H9 (cell line): ENCODE measurements around the gene ARHGAP15. TPM values are rescaled to one million over a fixed set of nuclear protein-coding genes. Genes with fewer than 3 reads are reported as not detected.

Source experiments
- DNase-seq: peaks from one replicate; pipeline ENCODE4 v3.0.0-alpha.2; 2017
- H2AFZ ChIP-seq: one replicate; pipeline ENCODE4 v1.6.1; 2013; ENCODE audit warnings: mild to moderate bottlenecking, low read length, control low read depth, moderate library complexity
- H2AK5ac ChIP-seq: 2 replicates; pipeline ENCODE4 v1.6.1; 2013; ENCODE audit warnings: low read length, control low read depth, mixed read lengths; ENCODE audit not compliant: insufficient read length
- H2BK120ac ChIP-seq: one replicate; pipeline ENCODE4 v1.6.1; 2013; ENCODE audit warnings: low read depth, mild to moderate bottlenecking, low read length, control low read depth, inconsistent platforms; ENCODE audit not compliant: poor library complexity, severe bottlenecking
- H2BK12ac ChIP-seq: 2 replicates; pipeline ENCODE4 v1.6.1; 2013; ENCODE audit warnings: low read length, control low read depth, mixed read lengths, low read depth; ENCODE audit not compliant: insufficient read length
- H2BK15ac ChIP-seq: 2 replicates; pipeline ENCODE4 v1.6.1; 2013; ENCODE audit warnings: low read depth, low read length, control low read depth
- H2BK20ac ChIP-seq: one replicate; pipeline ENCODE4 v1.6.1; 2013; ENCODE audit warnings: low read depth, mild to moderate bottlenecking, low read length, control low read depth, inconsistent platforms; ENCODE audit not compliant: poor library complexity, severe bottlenecking
- H2BK5ac ChIP-seq: 2 replicates; pipeline ENCODE4 v1.6.1; 2013; ENCODE audit warnings: low read length, control low read depth, mixed read lengths; ENCODE audit not compliant: insufficient read length
- H3K14ac ChIP-seq: 2 replicates; pipeline ENCODE4 v1.6.1; 2013; ENCODE audit warnings: low read length, control low read depth; ENCODE audit not compliant: insufficient read depth
- H3K18ac ChIP-seq: 2 replicates; pipeline ENCODE4 v1.6.1; 2013; ENCODE audit warnings: low read depth, mild to moderate bottlenecking, mixed read lengths, low read length, control low read depth; ENCODE audit not compliant: insufficient read length
- H3K23ac ChIP-seq: 2 replicates; pipeline ENCODE4 v1.6.1; 2013; ENCODE audit warnings: low read length, control low read depth, mixed read lengths, low read depth; ENCODE audit not compliant: insufficient read length
- H3K23me2 ChIP-seq: 2 replicates; pipeline ENCODE4 v1.6.1; 2013; ENCODE audit warnings: low read depth, mild to moderate bottlenecking, mixed read lengths, low read length, control low read depth; ENCODE audit not compliant: insufficient read length, poor library complexity, severe bottlenecking
- H3K27ac ChIP-seq: 2 replicates; pipeline ENCODE4 v1.5.1; 2013; ENCODE audit warnings: low read length, control low read depth, mixed read lengths, low read depth; ENCODE audit not compliant: insufficient read length
- H3K27me3 ChIP-seq: 2 replicates; pipeline ENCODE4 v1.6.1; 2013; ENCODE audit warnings: low read length, control low read depth, inconsistent platforms; ENCODE audit not compliant: insufficient read depth
- H3K4ac ChIP-seq: 2 replicates; pipeline ENCODE4 v1.6.1; 2013; ENCODE audit warnings: low read depth, mild to moderate bottlenecking, control low read depth, inconsistent platforms, low read length, moderate library complexity
- H3K4me1 ChIP-seq: 2 replicates; pipeline ENCODE4 v1.6.1; 2013; ENCODE audit warnings: low read length, control low read depth, inconsistent platforms; ENCODE audit not compliant: insufficient read depth
- H3K4me2 ChIP-seq: 2 replicates; pipeline ENCODE4 v1.6.1; 2013; ENCODE audit warnings: low read length, control low read depth, mixed read lengths; ENCODE audit not compliant: insufficient read length, insufficient read depth
- H3K56ac ChIP-seq: 2 replicates; pipeline ENCODE4 v1.6.1; 2013; ENCODE audit warnings: low read depth, mild to moderate bottlenecking, mixed read lengths, low read length, control low read depth; ENCODE audit not compliant: insufficient read length
- H3K79me1 ChIP-seq: 2 replicates; pipeline ENCODE4 v1.6.1; 2013; ENCODE audit warnings: low read depth, mild to moderate bottlenecking, moderate library complexity, low read length, control low read depth, inconsistent platforms; ENCODE audit not compliant: insufficient read depth, poor library complexity, severe bottlenecking
- H3K79me2 ChIP-seq: 2 replicates; pipeline ENCODE4 v1.6.1; 2013; ENCODE audit warnings: low read length, control low read depth, inconsistent platforms; ENCODE audit not compliant: insufficient read depth
- H3K9ac ChIP-seq: 2 replicates; pipeline ENCODE4 v1.6.1; 2013; ENCODE audit warnings: low read length, control low read depth, mixed read lengths; ENCODE audit not compliant: insufficient read length; ENCODE audit errors: extremely low read depth
- H3K9me3 ChIP-seq: one replicate; pipeline ENCODE4 v1.6.1; 2013; ENCODE audit warnings: low read depth, low read length, inconsistent platforms; ENCODE audit not compliant: control insufficient read depth
- H3T11ph ChIP-seq: one replicate; pipeline ENCODE4 v1.6.1; 2013; ENCODE audit warnings: mild to moderate bottlenecking, low read length, control low read depth, inconsistent platforms
- H4K20me1 ChIP-seq: one replicate; pipeline ENCODE4 v1.6.1; 2013; ENCODE audit not compliant: control insufficient read depth, insufficient read length, insufficient read depth
- H4K5ac ChIP-seq: 2 replicates; pipeline ENCODE4 v1.6.1; 2013; ENCODE audit warnings: low read depth, mild to moderate bottlenecking, mixed read lengths, low read length, control low read depth; ENCODE audit not compliant: insufficient read length
- H4K8ac ChIP-seq: replicated peaks from 2 replicates; pipeline ENCODE4 v1.6.1; 2013; ENCODE audit warnings: low read length, control low read depth, mixed read lengths, low read depth; ENCODE audit not compliant: insufficient read length
- H4K91ac ChIP-seq: 2 replicates; pipeline ENCODE4 v1.6.1; 2013; ENCODE audit warnings: low read depth, mild to moderate bottlenecking, moderate library complexity, mixed read lengths, low read length, control low read depth; ENCODE audit not compliant: insufficient read length
- H3K27ac Mint-ChIP-seq, 3 experiments: 2 replicates in 2 of 3; 3 replicates in 1 of 3; pipeline ENCODE4 v1.8.0; 2020 to 2021; ENCODE audit warnings: mixed read lengths in 3 of 3, mild to moderate bottlenecking in 1 of 3, moderate library complexity in 1 of 3
- H3K27me3 Mint-ChIP-seq: 2 replicates; pipeline ENCODE4 v1.8.0; 2021; ENCODE audit warnings: low read depth, mild to moderate bottlenecking, moderate library complexity, mixed read lengths
- H3K36me3 Mint-ChIP-seq, 3 experiments: 2 replicates in 2 of 3; 3 replicates in 1 of 3; pipeline ENCODE4 v1.8.0; 2020 to 2021; ENCODE audit warnings: low read depth in 3 of 3, mixed read lengths in 3 of 3; ENCODE audit not compliant: insufficient read depth in 1 of 3
- H3K4me1 Mint-ChIP-seq, 2 experiments: 2 replicates each; pipeline ENCODE4 v1.8.0; 2020; ENCODE audit warnings: mixed read lengths in 2 of 2
- H3K4me3 Mint-ChIP-seq, 2 experiments: 2 replicates in 1 of 2; 3 replicates in 1 of 2; pipeline ENCODE4 v1.8.0; 2020 to 2021; ENCODE audit warnings: mild to moderate bottlenecking in 2 of 2, mixed read lengths in 2 of 2, moderate library complexity in 1 of 2
- H3K9me3 Mint-ChIP-seq, 2 experiments: 2 replicates in 1 of 2; 3 replicates in 1 of 2; pipeline ENCODE4 v1.8.0; 2020; ENCODE audit warnings: mild to moderate bottlenecking in 2 of 2, mixed read lengths in 2 of 2, moderate library complexity in 1 of 2
- WGBS: extraction: QIAGEN DNeasy Blood & Tissue Kit; methylation state at CpG from one replicate; pipeline ENCODE4 v1.1.7; 2013; ENCODE audit warnings: missing lambda C conversion rate, low lambda C conversion rate, mixed read lengths; ENCODE audit not compliant: insufficient read length; ENCODE audit errors: extremely low coverage; 5-methylcytosine and 5-hydroxymethylcytosine counted together
- total RNA-seq: library from RNA; stranded (reverse); gene quantifications from 2 replicates; pipeline ENCODE4 v1.2.1, GENCODE V29; 2021
- TF ChIP-seq, protein P1 (sequence below): fragments of 200-600 bp; sonication (generic); conservative IDR thresholded peaks from 3 replicates; pipeline ENCODE4 v1.8.0; 2021; ENCODE audit warnings: antibody characterized with exemption, mild to moderate bottlenecking

Gene ARHGAP15
- total RNA-seq, 1 experiment from 2014 or later, result not detected

DNA sequence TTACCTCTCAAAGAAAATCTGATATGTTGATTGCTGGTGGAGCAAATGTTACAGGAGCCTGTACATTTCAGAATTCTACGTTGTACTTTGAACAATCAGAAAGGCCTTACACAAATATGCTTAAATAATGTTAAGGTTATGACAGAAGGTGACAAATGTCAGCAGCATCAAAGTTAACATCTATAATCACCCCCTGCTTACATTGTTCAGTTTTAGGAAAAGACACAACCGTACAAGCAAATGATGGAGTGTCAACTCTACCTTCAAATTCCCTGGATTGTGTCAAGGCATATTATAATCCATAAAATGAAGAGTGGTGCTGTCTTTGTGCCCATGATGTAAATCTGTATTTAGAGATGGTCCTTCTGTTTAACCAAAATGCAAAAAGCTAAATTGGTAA is 465.5 kb downstream of the ARHGAP15 start:
- Mint-ChIP-seq H3K4me1 (0 out of 4 replicates have a peak, but pooled peaks cover 0 to 2% of the 10 kb centered on the region in 2 experiments), H3K36me3 (no peaks in the 10 kb centered on the region), H3K4me3 (no peak overlapping the region), H3K9me3 (no peaks in the 10 kb centered on the region), H3K27me3 (no peaks in the 10 kb centered on the region), H3K27ac (no peak overlapping the region)
- WGBS, result no CpG with 5 or more reads among the region's 2 CpGs
- Histone ChIP-seq H2AFZ (no peak overlapping the region), H3K23me2 (no peaks in the 10 kb centered on the region), H3K27me3 (no peaks in the 10 kb centered on the region), H2BK20ac (no peak overlapping the region), H3K79me2 (no peaks in the 10 kb centered on the region), H3K4me1 (no peaks in the 10 kb centered on the region), H2BK15ac (no peak overlapping the region), H3K4ac (no peak overlapping the region), H3K56ac (no peak overlapping the region), H3K9me3 (no peaks in the 10 kb centered on the region), H3T11ph (no peak overlapping the region), H3K9ac (no peak overlapping the region), H3K14ac (no peak overlapping the region), H4K91ac (no peak overlapping the region), H4K8ac (no peak overlapping the region), H3K23ac (no peak overlapping the region), H4K5ac (no peak overlapping the region), H2BK12ac (no peak overlapping the region), H2BK5ac (no peak overlapping the region), H3K4me2 (no peak overlapping the region), H3K79me1 (no peaks in the 10 kb centered on the region), H3K27ac (no peak overlapping the region), H3K18ac (no peak overlapping the region), H2AK5ac (no peak overlapping the region), H2BK120ac (no peak overlapping the region), H4K20me1 (no peaks in the 10 kb centered on the region)
- TF ChIP-seq, protein P1, sequence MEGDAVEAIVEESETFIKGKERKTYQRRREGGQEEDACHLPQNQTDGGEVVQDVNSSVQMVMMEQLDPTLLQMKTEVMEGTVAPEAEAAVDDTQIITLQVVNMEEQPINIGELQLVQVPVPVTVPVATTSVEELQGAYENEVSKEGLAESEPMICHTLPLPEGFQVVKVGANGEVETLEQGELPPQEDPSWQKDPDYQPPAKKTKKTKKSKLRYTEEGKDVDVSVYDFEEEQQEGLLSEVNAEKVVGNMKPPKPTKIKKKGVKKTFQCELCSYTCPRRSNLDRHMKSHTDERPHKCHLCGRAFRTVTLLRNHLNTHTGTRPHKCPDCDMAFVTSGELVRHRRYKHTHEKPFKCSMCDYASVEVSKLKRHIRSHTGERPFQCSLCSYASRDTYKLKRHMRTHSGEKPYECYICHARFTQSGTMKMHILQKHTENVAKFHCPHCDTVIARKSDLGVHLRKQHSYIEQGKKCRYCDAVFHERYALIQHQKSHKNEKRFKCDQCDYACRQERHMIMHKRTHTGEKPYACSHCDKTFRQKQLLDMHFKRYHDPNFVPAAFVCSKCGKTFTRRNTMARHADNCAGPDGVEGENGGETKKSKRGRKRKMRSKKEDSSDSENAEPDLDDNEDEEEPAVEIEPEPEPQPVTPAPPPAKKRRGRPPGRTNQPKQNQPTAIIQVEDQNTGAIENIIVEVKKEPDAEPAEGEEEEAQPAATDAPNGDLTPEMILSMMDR, result no peak
- DNase-seq, result no peak
